Endothelial cell of umbilical vein (primary cell): ENCODE measurements around the gene MOCOS. TPM values are rescaled to one million over a fixed set of nuclear protein-coding genes. Genes with fewer than 3 reads are reported as not detected.
"Not testable (repeated sequence)": the region's sequence is repeated elsewhere in the genome, so short reads cannot be mapped to it uniquely, and the experiment has no call there.

Experiments
- BruUV-seq: library from RNA; stranded (reverse); fragments of 400-500 nt; replicated peaks from 2 replicates; lab custom pipeline; 2021; lab: Mats Ljungman, UMichigan
- CTCF ChIA-PET: fragments of 300-600, 350-600 bp; sonication (Branson Sonifier 250); formaldehyde crosslinking; loops from one replicate; lab custom pipeline; 2021; ENCODE audit warnings: antibody characterized with exemption, inconsistent platforms; lab: Charles Lee
- POLR2A ChIA-PET: fragments of 300-600, 350-600 bp; sonication (Branson Sonifier 250); formaldehyde crosslinking; loops from one replicate; lab custom pipeline; 2021; ENCODE audit warnings: antibody characterized with exemption, inconsistent platforms; lab: Charles Lee
- DNase-seq: peaks from one replicate; pipeline ENCODE4 v3.0.0-alpha.2; 2011; ENCODE audit warnings: low read depth, low spot score
- FAIRE-seq: peaks from 2 replicates; lab custom pipeline; 2011; peaks lifted over from hg19 to GRCh38; lab: Jason Lieb, UNC
- H2AFZ ChIP-seq: 2 replicates; pipeline ENCODE4 v1.6.0; 2012; ENCODE audit warnings: low read depth, low read length, control low read depth, inconsistent platforms
- H3K27ac ChIP-seq: 2 replicates; pipeline ENCODE4 v1.5.1; 2011; ENCODE audit warnings: low read depth, mild to moderate bottlenecking, control low read depth, low read length, moderate library complexity; ENCODE audit not compliant: insufficient read depth
- H3K27me3 ChIP-seq, 2 experiments: 2 replicates each; pipeline versions ENCODE4 v1.6.0 to v1.6.1; 2011; ENCODE audit warnings: low read length in 2 of 2, mixed read lengths in 1 of 2; ENCODE audit not compliant: control insufficient read depth in 2 of 2, insufficient read depth in 2 of 2
- H3K36me3 ChIP-seq, 2 experiments: 2 replicates in 1 of 2; 3 replicates in 1 of 2; pipeline ENCODE4 v1.5.1; 2011; ENCODE audit warnings: low read length in 2 of 2, mild to moderate bottlenecking in 1 of 2, moderate library complexity in 1 of 2; ENCODE audit not compliant: control insufficient read depth in 2 of 2, insufficient read depth in 2 of 2; ENCODE audit errors: extremely low read depth in 1 of 2
- H3K4me1 ChIP-seq: 3 replicates; pipeline ENCODE4 v1.5.1; 2011; ENCODE audit warnings: mild to moderate bottlenecking, low read length; ENCODE audit not compliant: control insufficient read depth, insufficient read depth; ENCODE audit errors: extremely low read depth
- H3K4me2 ChIP-seq: 2 replicates; pipeline ENCODE4 v1.6.1; 2011; ENCODE audit warnings: low read length, control low read depth, mixed read lengths; ENCODE audit not compliant: insufficient read depth
- H3K4me3 ChIP-seq, 3 experiments: fragments of 200-600 bp in 1 of 3; sonication (generic), shearing (Covaris generic) in 1 of 3; replicated peaks in 1 of 3; 2 replicates each; pipeline ENCODE4 v1.5.1; 2011 to 2016; ENCODE audit warnings: control low read depth in 3 of 3, low read length in 3 of 3, mild to moderate bottlenecking in 2 of 3, inconsistent platforms in 1 of 3, low read depth in 1 of 3, moderate library complexity in 1 of 3; ENCODE audit not compliant: insufficient read depth in 1 of 3
- H3K79me2 ChIP-seq: 2 replicates; pipeline ENCODE4 v1.6.0; 2012; ENCODE audit warnings: low read length, inconsistent platforms; ENCODE audit not compliant: control insufficient read depth, insufficient read depth
- H3K9ac ChIP-seq: replicated peaks from 2 replicates; pipeline ENCODE3; 2011; ENCODE audit warnings: low read length, control low read depth; ENCODE audit not compliant: insufficient read depth; ENCODE audit errors: extremely low read depth
- H3K9me1 ChIP-seq: replicated peaks from 3 replicates; pipeline ENCODE4 v1.6.0; 2011; ENCODE audit warnings: mild to moderate bottlenecking, low read length; ENCODE audit not compliant: control insufficient read depth, insufficient read depth; ENCODE audit errors: extremely low read depth
- H3K9me3 ChIP-seq: replicated peaks from 2 replicates; pipeline ENCODE4 v1.5.1; 2012; ENCODE audit warnings: low read length, inconsistent platforms; ENCODE audit not compliant: control insufficient read depth, insufficient read depth
- H4K20me1 ChIP-seq: replicated peaks from 2 replicates; pipeline ENCODE3; 2011; ENCODE audit warnings: mild to moderate bottlenecking, low read length; ENCODE audit not compliant: control insufficient read depth, insufficient read depth; ENCODE audit errors: extremely low read depth
- CTCF ChIP-seq, 2 donors: IDR thresholded peaks; 1 replicate in 1 of 2; 2 replicates in 1 of 2; pipeline ENCODE4 v1.5.1; 2011; ENCODE audit warnings: low read length in 2 of 2, mild to moderate bottlenecking in 2 of 2, moderate library complexity in 2 of 2, control low read depth in 1 of 2, inconsistent platforms in 1 of 2, low read depth in 1 of 2; ENCODE audit not compliant: insufficient read depth in 1 of 2; ENCODE audit errors: extremely low read depth in 1 of 2
- EZH2 ChIP-seq: IDR thresholded peaks from 2 replicates; pipeline ENCODE4 v1.6.1; 2012; ENCODE audit warnings: borderline replicate concordance, low read depth, mild to moderate bottlenecking, moderate library complexity, low read length, inconsistent platforms; ENCODE audit not compliant: severe bottlenecking
- FOS ChIP-seq: IDR thresholded peaks from 2 replicates; pipeline ENCODE4 v1.6.1; 2011; ENCODE audit warnings: mild to moderate bottlenecking, low read length, moderate library complexity, borderline replicate concordance; ENCODE audit not compliant: insufficient read depth
- GATA2 ChIP-seq: IDR thresholded peaks from 2 replicates; pipeline ENCODE4 v1.7.0; 2011; ENCODE audit warnings: low read depth, mild to moderate bottlenecking, moderate library complexity, mixed read lengths, low read length; ENCODE audit not compliant: insufficient read length, insufficient read depth
- JUN ChIP-seq: IDR thresholded peaks from 2 replicates; pipeline ENCODE4 v1.6.1; 2011; ENCODE audit warnings: borderline replicate concordance, low read depth; ENCODE audit not compliant: insufficient read length, insufficient read depth
- MAX ChIP-seq: IDR thresholded peaks from 2 replicates; pipeline ENCODE4 v1.6.1; 2011; ENCODE audit not compliant: insufficient read depth, insufficient read length
- MYC ChIP-seq: IDR thresholded peaks from one replicate; pipeline ENCODE4 v1.6.1; 2011; ENCODE audit warnings: mild to moderate bottlenecking, low read depth, low read length
- POLR2A ChIP-seq: IDR thresholded peaks from 2 replicates; pipeline ENCODE4 v1.6.1; 2012; ENCODE audit warnings: low read depth, mild to moderate bottlenecking, control low read depth, low read length
- POLR2AphosphoS5 ChIP-seq: IDR thresholded peaks from 2 replicates; pipeline ENCODE4 v1.6.1; 2012; ENCODE audit warnings: low read depth, mild to moderate bottlenecking, control low read depth, low read length, moderate library complexity; ENCODE audit not compliant: insufficient read depth
- dilution Hi-C: fragments of 300-500 bp; cut with MboI; formaldehyde crosslinking; loops from one replicate; pipeline ENCODE4 v1.15.0; 2019; ENCODE audit warnings: low sequenced_read_pairs; ENCODE audit not compliant: extremely low pct_ligation_motif_present
- intact Hi-C: fragments of 100-400 bp; cut with micrococcal nuclease; formaldehyde crosslinking; loops from one replicate; pipeline ENCODE4 v1.10.0; 2022
- polyA plus RNA-seq, 4 experiments: library from polyadenylated mRNA; depleted of rRNA in 3 of 4; stranded (reverse) in 3 of 4; unstranded in 1 of 4; fragments of >200 nt; gene quantifications; 2 replicates each; pipeline versions ENCODE4 v1.2.1 to v1.2.3, GENCODE V29; 2011 to 2012; ENCODE audit warnings: missing spikeins in 1 of 4
- total RNA-seq: library from RNA; stranded (reverse); gene quantifications from 2 replicates; pipeline ENCODE4 v1.2.3, GENCODE V29; 2021

The MOCOS gene
- total and polyA plus RNA-seq, 2 donors (not counting 3 experiments of a cell fraction or from before 2014, with no cell fraction given), result 0.18 to 0.88 TPM

GRCh38 chr18:36229188-36229587 lies 41.9 kb downstream of the MOCOS start:
- Histone ChIP-seq H3K4me1 (no peaks in the 10 kb centered on the region), H3K27me3 (no peaks in the 10 kb centered on the region), H3K36me3 (no peaks in the 10 kb centered on the region), H2AFZ (no peak overlapping the region), H3K9me1 (no peaks in the 10 kb centered on the region), H3K4me3 (no peak overlapping the region), H3K9ac (no peak overlapping the region), H3K79me2 (no peaks in the 10 kb centered on the region), H3K4me2 (no peak overlapping the region), H3K27ac (no peak overlapping the region), H4K20me1 (no peaks in the 10 kb centered on the region), H3K9me3 (no peaks in the 10 kb centered on the region)
- ChIA-PET POLR2A (no interaction called here), CTCF (interaction anchor here (0.7 kb wide), 1 partner anchor 12 kb away, joined by 4 read pairs; no protein-coding TSS in a partner anchor)
- dilution Hi-C loops, result no loop called here
- TF ChIP-seq JUN (no peak), MYC (no peak), GATA2 (no peak), POLR2A (no peak), MAX (no peak), CTCF (IDR thresholded peaks at IDR 0.05; ENCODE audit: extremely low read depth in 1 of 2, insufficient read depth in 1 of 2, low read depth in 1 of 2, low read length in 2 of 2) (no peak), POLR2AphosphoS5 (no peak), EZH2 (no peak), FOS (no peak)
- no TSS peak for BruUV-seq
- intact Hi-C loops, result no loop called here
- DNase-seq, result no peak
- no peak for FAIRE-seq

GRCh38 chr18:36240510-36240909 lies 53.2 kb downstream of the MOCOS start:
- H3K4me3 ChIP-seq, H3K9me3 ChIP-seq, H3K9ac ChIP-seq, H3K36me3 ChIP-seq, H3K27me3 ChIP-seq, H3K4me1 ChIP-seq, H4K20me1 ChIP-seq, DNase-seq, FAIRE-seq, H2AFZ ChIP-seq, POLR2A ChIA-PET, H3K9me1 ChIP-seq, H3K4me2 ChIP-seq, CTCF ChIA-PET, H3K27ac ChIP-seq, dilution Hi-C loops, intact Hi-C loops, BruUV-seq, H3K79me2 ChIP-seq: not testable (repeated sequence)
